GM19238 (cell line): ENCODE data around the gene ZNF511.

ENCODE experiments used
- DNase-seq: peaks from one replicate; pipeline ENCODE4 v3.0.0; 2011; ENCODE audit warnings: low spot score; ENCODE audit not compliant: insufficient read length

ZNF511 gene

GRCh38 chr10:133353202-133353959, 44.7 kb downstream of the ZNF511 start:
- no peak for DNase-seq

- no peak for DNase-seq
These were observed 45.4 kb downstream of the ZNF511 start for GRCh38 chr10:133353988-133354605.

GRCh38 chr10:133354672-133355240, 46.0 kb downstream of the ZNF511 start:
- DNase-seq = no peak

- no peak for DNase-seq
These were observed 46.6 kb downstream of the ZNF511 start for GRCh38 chr10:133355266-133355665.

GRCh38 chr10:133355991-133356390, 47.3 kb downstream of the ZNF511 start:
- no peak for DNase-seq

- DNase-seq = no peak
These were observed 48.0 kb downstream of the ZNF511 start for GRCh38 chr10:133356549-133357284.

GRCh38 chr10:133357285-133358161, 48.8 kb downstream of the ZNF511 start, which contains the start of gene FUOM:
Gene FUOM, minus strand, starts transcription at chr10:133358019. Its CDS starts 12 bp downstream, at chr10:133358007.
- peak; percentile 92 for DNase-seq

GRCh38 chr10:133358162-133358924, 49.6 kb downstream of the ZNF511 start:
- DNase-seq = no peak

- DNase-seq = no peak
These were observed 50.2 kb downstream of the ZNF511 start for GRCh38 chr10:133358925-133359310.

GRCh38 chr10:133359554-133359971, 50.8 kb downstream of the ZNF511 start:
- DNase-seq = no peak

- no peak for DNase-seq
These were observed 51.4 kb downstream of the ZNF511 start for GRCh38 chr10:133359972-133360610.

- no peak for DNase-seq
These were observed 52.5 kb downstream of the ZNF511 start for GRCh38 chr10:133361227-133361626.

GRCh38 chr10:133361773-133362441, 53.2 kb downstream of the ZNF511 start:
- no peak for DNase-seq
